GM12801 (cell line): Measurements from ENCODE around the gene ACTL10.

Experiments used
- TF ChIP-seq, protein P1 (sequence below): IDR thresholded peaks from one replicate; pipeline ENCODE4 v1.5.1; 2011; ENCODE audit warnings: control low read depth; ENCODE audit not compliant: insufficient read length; ENCODE audit errors: extremely low read depth

ACTL10 gene

DNA sequence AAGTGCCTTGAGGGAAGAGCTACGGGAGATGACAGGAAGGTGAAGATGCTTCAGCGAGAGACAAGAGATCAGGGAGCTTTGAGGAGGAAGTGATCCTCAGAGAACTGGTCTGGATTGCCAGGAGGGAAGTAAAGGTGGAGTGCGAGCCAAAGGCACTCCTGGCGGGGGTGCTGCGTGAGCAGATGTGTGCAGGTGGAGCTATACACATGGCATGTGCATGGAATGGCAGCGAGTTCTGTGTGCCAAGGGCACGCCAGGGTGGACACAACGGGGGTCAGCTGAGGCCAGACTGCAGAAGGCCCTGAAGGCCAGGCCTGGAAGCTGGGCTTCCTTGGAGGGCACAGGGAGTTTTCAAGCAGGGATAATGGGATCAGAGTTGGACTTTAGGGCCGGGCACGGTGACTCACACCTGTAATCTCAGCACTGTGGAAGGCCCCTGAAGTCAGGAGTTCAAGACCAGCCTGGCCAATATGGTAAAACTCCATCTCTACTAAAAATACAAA, 47.2 kb downstream of the ACTL10 start:
- TF ChIP-seq, protein P1, sequence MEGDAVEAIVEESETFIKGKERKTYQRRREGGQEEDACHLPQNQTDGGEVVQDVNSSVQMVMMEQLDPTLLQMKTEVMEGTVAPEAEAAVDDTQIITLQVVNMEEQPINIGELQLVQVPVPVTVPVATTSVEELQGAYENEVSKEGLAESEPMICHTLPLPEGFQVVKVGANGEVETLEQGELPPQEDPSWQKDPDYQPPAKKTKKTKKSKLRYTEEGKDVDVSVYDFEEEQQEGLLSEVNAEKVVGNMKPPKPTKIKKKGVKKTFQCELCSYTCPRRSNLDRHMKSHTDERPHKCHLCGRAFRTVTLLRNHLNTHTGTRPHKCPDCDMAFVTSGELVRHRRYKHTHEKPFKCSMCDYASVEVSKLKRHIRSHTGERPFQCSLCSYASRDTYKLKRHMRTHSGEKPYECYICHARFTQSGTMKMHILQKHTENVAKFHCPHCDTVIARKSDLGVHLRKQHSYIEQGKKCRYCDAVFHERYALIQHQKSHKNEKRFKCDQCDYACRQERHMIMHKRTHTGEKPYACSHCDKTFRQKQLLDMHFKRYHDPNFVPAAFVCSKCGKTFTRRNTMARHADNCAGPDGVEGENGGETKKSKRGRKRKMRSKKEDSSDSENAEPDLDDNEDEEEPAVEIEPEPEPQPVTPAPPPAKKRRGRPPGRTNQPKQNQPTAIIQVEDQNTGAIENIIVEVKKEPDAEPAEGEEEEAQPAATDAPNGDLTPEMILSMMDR, result no peak

DNA sequence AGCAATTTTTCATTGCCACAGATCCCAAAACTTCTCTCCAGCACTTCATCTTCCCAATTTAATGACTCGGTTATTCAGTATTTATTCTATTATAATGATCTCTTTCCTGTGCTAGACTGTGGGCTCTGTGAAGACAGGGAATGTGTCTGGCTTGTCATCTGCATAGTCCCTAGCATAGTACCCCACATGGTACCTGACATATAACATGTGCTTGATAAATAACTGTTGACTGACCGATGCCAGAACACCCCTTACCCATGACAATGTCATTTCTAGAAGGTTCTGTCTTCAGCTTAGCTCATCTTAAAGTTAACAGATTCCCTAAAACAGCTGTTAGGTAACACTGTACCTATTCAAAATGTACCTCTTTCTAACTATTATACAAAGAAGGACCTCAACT, 49.8 kb downstream of the ACTL10 start:
- TF ChIP-seq, protein P1, result no peak
